Measurements from ENCODE around the gene ITGAV. TPM values are rescaled to one million over a fixed set of nuclear protein-coding genes. Genes with fewer than 3 reads are reported as not detected.
"Not testable (repeated sequence)": the region's sequence is repeated elsewhere in the genome, so short reads cannot be mapped to it uniquely, and the experiment has no call there.

The ITGAV gene
- total RNA-seq, 1 donor from 2014 or later = 67.0 TPM

DNA sequence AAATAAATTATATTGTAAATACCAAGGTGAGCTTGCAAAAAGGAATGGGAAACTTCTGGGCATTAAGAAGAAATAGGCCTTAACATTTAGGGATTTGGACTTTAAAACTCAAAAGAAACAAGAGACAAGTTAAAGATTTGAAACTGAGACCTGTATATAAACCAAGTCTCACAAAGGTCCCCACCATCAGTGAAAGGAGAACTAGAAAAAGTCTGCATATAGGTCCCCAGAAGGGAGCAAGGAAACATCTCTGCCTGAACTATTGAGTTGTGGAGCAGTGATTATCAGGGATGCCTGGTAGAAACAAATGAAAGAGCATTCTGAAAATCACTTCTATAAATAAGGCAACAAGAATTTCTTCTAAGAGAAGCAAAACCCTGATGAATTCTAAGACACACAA lies 30.5 kb upstream of the ITGAV start:
- intact Hi-C loops (cut with DNase I) = no loop called here
- no peak for DNase-seq
- no peaks in the 10 kb centered on the region for H3K36me3 ChIP-seq
- H3K4me3 ChIP-seq = no peak overlapping the region
- no peak for ATAC-seq
- H3K27me3 ChIP-seq = no peaks in the 10 kb centered on the region
- H3K9me3 ChIP-seq = no peaks in the 10 kb centered on the region
- H3K27ac ChIP-seq = no peak overlapping the region
- TF ChIP-seq CTCF (IDR thresholded peaks at IDR 0.05) = no peak
- H3K4me1 ChIP-seq = no peaks in the 10 kb centered on the region

DNA sequence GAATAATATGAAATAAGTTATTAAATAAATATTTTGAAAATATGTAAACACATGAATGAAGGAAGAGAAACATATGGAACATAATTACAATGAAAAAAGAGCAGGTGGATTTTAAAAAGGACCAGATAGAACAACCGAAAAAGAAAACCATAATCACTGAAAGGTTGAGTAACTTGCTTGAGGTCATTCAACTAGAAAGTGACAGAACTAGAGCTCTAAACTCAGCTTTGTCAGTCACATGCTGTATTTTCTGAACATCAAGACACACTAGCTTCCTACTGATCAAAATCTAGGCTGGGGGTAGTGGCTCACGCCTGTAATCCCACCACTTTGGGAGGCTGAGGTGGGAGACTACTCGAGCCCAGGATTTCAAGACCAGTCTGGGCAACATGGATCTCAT lies 30.0 kb upstream of the ITGAV start:
- H3K4me3 ChIP-seq = no peak overlapping the region
- no peak overlapping the region for H3K27ac ChIP-seq
- no peaks in the 10 kb centered on the region for H3K36me3 ChIP-seq
- TF ChIP-seq CTCF (IDR thresholded peaks at IDR 0.05) = no peak
- no peak for DNase-seq
- H3K4me1 ChIP-seq = no peaks in the 10 kb centered on the region
- no peaks in the 10 kb centered on the region for H3K27me3 ChIP-seq
- no peaks in the 10 kb centered on the region for H3K9me3 ChIP-seq
- no peak for ATAC-seq
- intact Hi-C loops (cut with DNase I) = no loop called here

DNA sequence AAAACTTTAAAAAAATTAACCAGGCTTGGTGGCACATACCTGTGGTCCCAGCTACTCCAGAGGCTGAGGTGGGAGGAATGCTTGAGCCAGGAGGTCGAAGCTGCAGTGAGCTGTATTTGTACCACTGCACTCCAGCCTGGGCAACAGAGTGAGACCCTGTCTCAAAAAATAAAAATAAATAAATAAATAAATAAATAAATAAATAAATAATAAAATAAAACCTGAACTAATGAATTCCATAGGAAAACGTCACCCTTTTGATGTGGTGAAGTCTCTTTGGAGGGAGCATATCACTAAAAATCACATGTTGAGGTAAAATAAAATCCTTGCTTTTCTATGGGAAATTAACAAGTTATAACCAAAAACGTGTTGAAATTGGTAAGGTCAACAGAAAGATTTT lies 29.6 kb upstream of the ITGAV start:
- no peaks in the 10 kb centered on the region for H3K4me1 ChIP-seq
- intact Hi-C loops (cut with DNase I) = no loop called here
- H3K9me3 ChIP-seq = no peaks in the 10 kb centered on the region
- H3K36me3 ChIP-seq = no peaks in the 10 kb centered on the region
- H3K4me3 ChIP-seq = no peak overlapping the region
- no peak for DNase-seq
- no peak for TF ChIP-seq CTCF (IDR thresholded peaks at IDR 0.05)
- no peak overlapping the region for H3K27ac ChIP-seq
- ATAC-seq = no peak
- no peaks in the 10 kb centered on the region for H3K27me3 ChIP-seq

DNA sequence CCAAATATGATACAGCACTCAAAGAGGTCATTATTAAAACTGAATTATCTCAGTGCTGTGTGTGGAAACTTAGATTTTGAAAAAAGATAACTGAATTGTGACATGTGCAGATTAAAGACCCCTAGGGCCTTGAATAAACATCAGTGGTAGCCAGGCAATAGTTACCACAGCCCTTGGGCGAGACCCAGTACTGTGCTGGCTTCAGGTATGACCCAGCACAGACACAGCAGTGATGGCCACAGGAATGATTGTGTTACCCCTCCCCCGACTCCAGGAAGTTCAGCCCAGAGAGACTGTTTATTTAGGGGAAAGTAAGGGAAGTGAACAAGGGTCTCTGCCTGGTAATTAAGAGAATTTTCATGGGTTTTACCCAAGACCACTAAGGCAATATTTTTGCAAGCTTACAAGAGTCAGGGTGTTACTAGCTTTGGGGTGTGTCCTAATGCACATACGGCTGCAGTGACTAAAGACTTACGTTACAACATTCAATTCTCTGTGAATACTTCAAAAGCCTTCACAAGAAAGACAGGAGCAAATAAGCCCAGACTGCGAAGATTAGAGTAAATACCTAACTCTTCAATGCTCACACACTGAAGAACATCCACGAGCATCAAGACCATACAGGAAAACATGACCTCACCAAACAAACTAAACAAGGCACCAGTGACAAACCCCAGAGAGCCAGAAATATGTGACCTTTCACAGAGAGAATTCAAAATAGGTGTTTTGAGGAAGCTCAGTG lies 28.2 kb upstream of the ITGAV start:
- Histone ChIP-seq H3K27me3 (no peaks in the 10 kb centered on the region), H3K27ac (no peak overlapping the region), H3K4me1 (no peaks in the 10 kb centered on the region), H3K4me3 (no peak overlapping the region), H3K9me3 (no peaks in the 10 kb centered on the region), H3K36me3 (no peaks in the 10 kb centered on the region)
- intact Hi-C loops (cut with DNase I) = no loop called here
- no peak for ATAC-seq
- TF ChIP-seq CTCF (IDR thresholded peaks at IDR 0.05) = no peak
- DNase-seq = no peak

- no peaks in the 10 kb centered on the region for H3K36me3 ChIP-seq
- no peaks in the 10 kb centered on the region for H3K27me3 ChIP-seq
- intact Hi-C loops (cut with DNase I) = no loop called here
- H3K4me1 ChIP-seq = no peaks in the 10 kb centered on the region
- no peak overlapping the region for H3K27ac ChIP-seq
- ATAC-seq = no peak
- DNase-seq = no peak
- H3K9me3 ChIP-seq = no peaks in the 10 kb centered on the region
- TF ChIP-seq CTCF (IDR thresholded peaks at IDR 0.05) = no peak
- no peak overlapping the region for H3K4me3 ChIP-seq
Measured at GRCh38 chr2:186562209-186562578, 27.7 kb upstream of the ITGAV start.

DNA sequence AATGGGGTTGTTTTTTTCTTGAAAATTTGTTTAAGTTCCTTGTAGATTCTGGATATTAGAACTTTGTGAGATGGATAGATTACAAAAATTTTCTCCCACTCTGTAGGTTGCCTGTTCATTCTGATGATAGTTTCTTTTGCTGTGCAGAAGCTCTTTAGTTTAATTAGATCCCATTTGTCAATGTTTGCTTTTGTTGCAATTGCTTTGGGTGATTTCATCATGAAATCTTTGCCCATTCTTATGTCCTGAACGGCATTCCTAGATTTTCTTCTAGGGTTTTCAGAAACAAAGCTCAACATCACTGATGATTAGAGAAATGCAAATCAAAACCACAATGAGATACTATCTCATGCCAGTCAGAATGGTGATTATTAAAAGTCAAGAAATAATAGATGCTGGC lies 21.3 kb upstream of the ITGAV start:
- H3K27me3 ChIP-seq = not testable (repeated sequence)

DNA sequence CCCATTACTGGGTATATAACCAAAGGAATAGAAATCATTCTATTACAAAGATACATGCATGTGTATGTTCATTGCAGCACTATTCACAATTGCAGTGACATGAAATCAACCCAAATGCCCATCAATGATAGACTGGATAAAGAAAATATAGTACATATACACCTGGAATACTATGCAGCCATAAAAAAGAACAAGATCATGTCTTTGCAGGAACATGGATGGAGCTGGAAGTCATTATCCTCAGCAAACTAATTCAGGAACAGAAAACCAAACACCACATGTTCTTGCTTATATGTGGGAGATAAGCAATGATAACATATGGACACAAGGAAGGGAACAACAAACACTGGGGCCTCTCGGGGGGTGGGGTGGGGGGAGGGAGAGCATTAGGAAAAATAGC lies 20.7 kb upstream of the ITGAV start:
- H3K4me3 ChIP-seq; H3K9me3 ChIP-seq; DNase-seq; H3K27ac ChIP-seq; H3K4me1 ChIP-seq; H3K27me3 ChIP-seq; intact Hi-C loops (cut with DNase I); ATAC-seq; H3K36me3 ChIP-seq: not testable (repeated sequence)

More for the DNA sequence above, 21.3 kb upstream of the ITGAV start:
- DNase-seq; intact Hi-C loops (cut with DNase I); H3K9me3 ChIP-seq; H3K4me1 ChIP-seq; H3K27ac ChIP-seq; H3K4me3 ChIP-seq; H3K36me3 ChIP-seq; ATAC-seq: not testable (repeated sequence)
